ENCODE data around the gene GID8. TPM values are rescaled to one million over a fixed set of nuclear protein-coding genes. Genes with fewer than 3 reads are reported as not detected.

GID8 gene
- total RNA-seq, 1 experiment from 2014 or later = 37.2 TPM

- ChIA-PET POLR2A (ENCODE audit: unreplicated experiment) (no interaction called here), CTCF (no interaction called here)
- intact Hi-C loops (cut with micrococcal nuclease) = no loop called here
- BruUV-seq (replicated peaks) = no TSS peak
- Histone ChIP-seq H3K27me3 (ENCODE audit: low read length) (peaks cover 27% of the 10 kb centered on the region), H3K9me2 (replicated peaks; ENCODE audit: low read length) (no peaks in the 10 kb centered on the region), H3K9ac (ENCODE audit: low read length) (no peak overlapping the region), H3K4me2 (ENCODE audit: low read length) (no peak overlapping the region), H3K79me2 (ENCODE audit: low read length) (no peaks in the 10 kb centered on the region), H3K9me3 (ENCODE audit: low read length) (no peaks in the 10 kb centered on the region), H3K4me1 (ENCODE audit: insufficient read depth, low read length) (no peaks in the 10 kb centered on the region), H4K20me1 (ENCODE audit: low read length) (no peaks in the 10 kb centered on the region), H3K4me3 (ENCODE audit: low read length) (no peak overlapping the region), H2AFZ (ENCODE audit: low read length) (no peak overlapping the region), H3K36me3 (ENCODE audit: low read depth, low read length) (no peaks in the 10 kb centered on the region), H3F3A (ENCODE audit: low read length, unreplicated experiment) (no peaks in the 10 kb centered on the region), H3K27ac (ENCODE audit: low read length) (no peak overlapping the region)
- TF ChIP-seq CTCF (conservative IDR thresholded peaks at IDR 0.05; ENCODE audit: low read depth, low read length) (no peak), EZH2phosphoT487 (IDR thresholded peaks at IDR 0.05; ENCODE audit: borderline replicate concordance, low read length) (no peak), EZH2 (IDR thresholded peaks at IDR 0.05; ENCODE audit: low read length, unreplicated experiment) (no peak)
- no peak for DNase-seq
- no peak for ATAC-seq
Observed at GRCh38 chr20:62984666-62985443, 46.9 kb downstream of the GID8 start.

- no TSS peak for BruUV-seq (replicated peaks)
- Histone ChIP-seq H3K36me3 (ENCODE audit: low read depth, low read length) (no peaks in the 10 kb centered on the region), H2AFZ (ENCODE audit: low read length) (no peak overlapping the region), H4K20me1 (ENCODE audit: low read length) (no peaks in the 10 kb centered on the region), H3K9me2 (replicated peaks; ENCODE audit: low read length) (no peaks in the 10 kb centered on the region), H3K4me2 (ENCODE audit: low read length) (no peak overlapping the region), H3K4me1 (ENCODE audit: insufficient read depth, low read length) (no peaks in the 10 kb centered on the region), H3K4me3 (ENCODE audit: low read length) (no peak overlapping the region), H3K9me3 (ENCODE audit: low read length) (no peaks in the 10 kb centered on the region), H3K27me3 (ENCODE audit: low read length) (peaks cover 22% of the 10 kb centered on the region), H3F3A (ENCODE audit: low read length, unreplicated experiment) (no peaks in the 10 kb centered on the region), H3K79me2 (ENCODE audit: low read length) (no peaks in the 10 kb centered on the region), H3K27ac (ENCODE audit: low read length) (no peak overlapping the region), H3K9ac (ENCODE audit: low read length) (no peak overlapping the region)
- ATAC-seq = no peak
- intact Hi-C loops (cut with micrococcal nuclease) = no loop called here
- ChIA-PET POLR2A (ENCODE audit: unreplicated experiment) (no interaction called here), CTCF (interaction anchor here (0.7 kb wide), 1 partner anchor 13 kb away, joined by 3 read pairs; no protein-coding TSS in a partner anchor)
- DNase-seq = no peak
- TF ChIP-seq CTCF (conservative IDR thresholded peaks at IDR 0.05; ENCODE audit: low read depth, low read length) (no peak), EZH2phosphoT487 (IDR thresholded peaks at IDR 0.05; ENCODE audit: borderline replicate concordance, low read length) (no peak), EZH2 (IDR thresholded peaks at IDR 0.05; ENCODE audit: low read length, unreplicated experiment) (no peak)
Observed at GRCh38 chr20:62985444-62985778, 47.5 kb downstream of the GID8 start.

GRCh38 chr20:62986257-62986800, 48.4 kb downstream of the GID8 start:
- no peak for TF ChIP-seq CTCF (conservative IDR thresholded peaks at IDR 0.05; ENCODE audit: low read depth, low read length)
- intact Hi-C loops (cut with micrococcal nuclease) = no loop called here
- Histone ChIP-seq H2AFZ (ENCODE audit: low read length) (no peak overlapping the region), H3K79me2 (ENCODE audit: low read length) (no peaks in the 10 kb centered on the region), H3K9ac (ENCODE audit: low read length) (no peak overlapping the region), H3K4me1 (ENCODE audit: insufficient read depth, low read length) (no peaks in the 10 kb centered on the region), H3K27ac (ENCODE audit: low read length) (no peak overlapping the region), H3F3A (ENCODE audit: low read length, unreplicated experiment) (no peaks in the 10 kb centered on the region), H3K4me3 (ENCODE audit: low read length) (no peak overlapping the region), H3K4me2 (ENCODE audit: low read length) (no peak overlapping the region), H3K27me3 (ENCODE audit: low read length) (peaks cover 23% of the 10 kb centered on the region), H3K36me3 (ENCODE audit: low read depth, low read length) (no peaks in the 10 kb centered on the region), H3K9me2 (replicated peaks; ENCODE audit: low read length) (no peaks in the 10 kb centered on the region), H4K20me1 (ENCODE audit: low read length) (no peaks in the 10 kb centered on the region), H3K9me3 (ENCODE audit: low read length) (no peaks in the 10 kb centered on the region)
- CTCF ChIA-PET = no interaction called here
- POLR2A ChIA-PET (ENCODE audit: unreplicated experiment) = no interaction called here
- no TSS peak for BruUV-seq (replicated peaks)
- ATAC-seq = no peak
- DNase-seq = no peak
